ENCODE results near the gene MVD. TPM values are rescaled to one million over a fixed set of nuclear protein-coding genes. Genes with fewer than 3 reads are reported as not detected.

The MVD gene
- total and polyA plus RNA-seq, 2 of the 13 experiments (the other 11 are each of a cell fraction or from before 2014, with no cell fraction given): 28.1 to 187 TPM

DNA sequence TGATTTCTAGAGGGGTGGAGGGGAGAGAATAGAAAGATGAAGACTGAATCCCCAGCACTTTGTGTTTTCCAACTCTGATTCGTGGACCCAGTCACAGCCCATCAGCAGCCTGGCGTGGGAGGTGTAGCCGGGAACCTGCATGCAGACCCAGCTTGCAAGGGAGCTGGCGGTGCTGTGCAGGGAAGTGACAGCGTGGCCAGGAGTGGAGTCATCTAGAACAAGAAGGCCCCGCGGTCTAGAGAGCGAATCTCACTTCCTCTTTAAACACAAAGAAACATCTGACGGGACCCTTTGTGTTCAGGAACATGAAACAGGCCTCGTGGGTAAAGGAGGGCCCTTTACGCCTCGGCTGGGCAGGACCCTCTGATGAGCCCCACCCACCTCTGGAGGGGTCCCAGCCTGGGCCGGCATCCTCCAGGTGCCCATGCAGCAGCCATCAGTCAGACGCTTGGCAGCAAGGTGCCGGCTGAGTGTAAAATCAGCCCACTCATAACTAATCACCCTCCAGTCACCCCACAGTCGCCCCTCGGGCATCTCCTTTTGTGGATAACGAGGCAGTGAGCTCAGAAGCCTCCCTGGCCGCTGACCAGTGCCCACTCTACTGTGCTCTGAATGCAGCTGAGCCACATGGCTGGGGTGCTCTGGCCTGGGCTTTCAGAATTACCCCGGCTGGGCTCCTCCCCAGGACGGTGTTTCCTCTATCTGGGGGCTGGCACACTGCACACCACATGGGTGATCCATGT lies 19.0 kb upstream of the MVD start (continued):
- TF ChIP-seq LCORL (IDR thresholded peaks at IDR 0.05) (no peak), LCORL (CRISPR knock-in tag; IDR thresholded peaks at IDR 0.05) (peak; percentile 45; the same call in 1 of the 2 replicates), MYPOP (CRISPR knock-in tag; IDR thresholded peaks at IDR 0.05) (peak; percentile 24; the same call in 1 of the 2 replicates), KLF12 (CRISPR knock-in tag; IDR thresholded peaks at IDR 0.05; ENCODE audit: borderline replicate concordance) (no peak), ZBTB21 (CRISPR knock-in tag; IDR thresholded peaks at IDR 0.05) (no peak), BRCA1 (CRISPR knock-in tag; IDR thresholded peaks at IDR 0.05) (no peak), CCDC6 (CRISPR knock-in tag; IDR thresholded peaks at IDR 0.05) (peak; percentile 71; the same call in 1 of the 2 replicates), MXD4 (CRISPR knock-in tag; IDR thresholded peaks at IDR 0.05) (no peak), HMGXB4 (CRISPR knock-in tag; IDR thresholded peaks at IDR 0.05; ENCODE audit: borderline replicate concordance in 1 of 2, low read depth in 1 of 2) (0 out of 4 replicates have a peak, but pooled peaks of 1 of the 2 experiments have one; percentile 9)
- TF ChIP-seq, protein P1, sequence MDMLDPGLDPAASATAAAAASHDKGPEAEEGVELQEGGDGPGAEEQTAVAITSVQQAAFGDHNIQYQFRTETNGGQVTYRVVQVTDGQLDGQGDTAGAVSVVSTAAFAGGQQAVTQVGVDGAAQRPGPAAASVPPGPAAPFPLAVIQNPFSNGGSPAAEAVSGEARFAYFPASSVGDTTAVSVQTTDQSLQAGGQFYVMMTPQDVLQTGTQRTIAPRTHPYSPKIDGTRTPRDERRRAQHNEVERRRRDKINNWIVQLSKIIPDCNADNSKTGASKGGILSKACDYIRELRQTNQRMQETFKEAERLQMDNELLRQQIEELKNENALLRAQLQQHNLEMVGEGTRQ (IDR thresholded peaks at IDR 0.05; ENCODE audit: low read depth, low read length): no peak
- TF ChIP-seq, protein P1 (CRISPR knock-in tag; IDR thresholded peaks at IDR 0.05; ENCODE audit: borderline replicate concordance): no peak

Data from HepG2 (cell line).